ENCODE results near the gene CARD18. TPM values are rescaled to one million over a fixed set of nuclear protein-coding genes. Genes with fewer than 3 reads are reported as not detected.
A peak's percentile ranks its signal among the peaks of the same experiment; 100 is the strongest.

Gene CARD18
- polyA plus RNA-seq, 3 donors: not detected

DNA sequence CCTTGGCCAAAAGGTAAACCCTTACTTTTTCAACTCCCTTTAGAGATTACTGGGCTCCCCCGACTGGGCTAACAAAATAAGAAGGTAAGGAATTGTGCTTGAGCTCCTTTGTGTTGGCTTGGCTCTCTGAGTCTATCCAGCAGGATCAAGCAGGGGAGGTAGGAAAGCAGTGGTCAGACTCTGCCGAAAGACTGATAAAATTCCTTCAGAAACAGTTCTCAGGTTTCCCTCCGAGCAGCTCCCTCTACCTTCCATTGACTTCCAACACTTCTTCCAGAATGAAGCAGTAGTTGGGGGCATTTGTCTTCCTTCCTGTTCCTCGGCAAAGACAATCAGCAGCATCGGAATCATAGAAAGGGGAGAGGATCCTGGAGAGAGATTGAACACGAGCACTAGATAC lies 16.1 kb upstream of the CARD18 start:
- H3K4me3 ChIP-seq (replicated peaks in 1 of 3; ENCODE audit: low read depth in 2 of 3, low read length in 3 of 3): no peak overlapping the region
- H4K20me1 ChIP-seq (ENCODE audit: insufficient read depth, low read length): no peaks in the 10 kb centered on the region
- Mint-ChIP-seq H3K4me3 (no peak overlapping the region), H3K36me3 (no peaks in the 10 kb centered on the region), H3K4me1 (peaks cover 16% of the 10 kb centered on the region), H3K27me3 (ENCODE audit: low read depth in 3 of 3) (peaks cover 0 to 1% (median 0%) of the 10 kb centered on the region in 3 donors), H3K9me3 (peaks cover 0 to 16% (median 4%) of the 10 kb centered on the region in 7 donors), H3K27ac (no peak overlapping the region)
- no peaks in the 10 kb centered on the region for H3K79me2 ChIP-seq (ENCODE audit: insufficient read depth, low read length)
- peaks cover 5 to 14% of the 10 kb centered on the region in 2 donors for H3K4me1 ChIP-seq (ENCODE audit: control insufficient read depth in 1 of 2, insufficient read depth in 2 of 2, low read length in 2 of 2)
- peaks cover 0 to 4% of the 10 kb centered on the region in 2 donors for H3K9me3 ChIP-seq (replicated peaks in 1 of 2; ENCODE audit: control insufficient read depth in 1 of 2, insufficient read depth in 1 of 2, low read length in 2 of 2)
- DNase-seq: no peak
- TF ChIP-seq, protein P1, sequence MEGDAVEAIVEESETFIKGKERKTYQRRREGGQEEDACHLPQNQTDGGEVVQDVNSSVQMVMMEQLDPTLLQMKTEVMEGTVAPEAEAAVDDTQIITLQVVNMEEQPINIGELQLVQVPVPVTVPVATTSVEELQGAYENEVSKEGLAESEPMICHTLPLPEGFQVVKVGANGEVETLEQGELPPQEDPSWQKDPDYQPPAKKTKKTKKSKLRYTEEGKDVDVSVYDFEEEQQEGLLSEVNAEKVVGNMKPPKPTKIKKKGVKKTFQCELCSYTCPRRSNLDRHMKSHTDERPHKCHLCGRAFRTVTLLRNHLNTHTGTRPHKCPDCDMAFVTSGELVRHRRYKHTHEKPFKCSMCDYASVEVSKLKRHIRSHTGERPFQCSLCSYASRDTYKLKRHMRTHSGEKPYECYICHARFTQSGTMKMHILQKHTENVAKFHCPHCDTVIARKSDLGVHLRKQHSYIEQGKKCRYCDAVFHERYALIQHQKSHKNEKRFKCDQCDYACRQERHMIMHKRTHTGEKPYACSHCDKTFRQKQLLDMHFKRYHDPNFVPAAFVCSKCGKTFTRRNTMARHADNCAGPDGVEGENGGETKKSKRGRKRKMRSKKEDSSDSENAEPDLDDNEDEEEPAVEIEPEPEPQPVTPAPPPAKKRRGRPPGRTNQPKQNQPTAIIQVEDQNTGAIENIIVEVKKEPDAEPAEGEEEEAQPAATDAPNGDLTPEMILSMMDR (IDR thresholded peaks at IDR 0.05): no peak
- H3K4me2 ChIP-seq (replicated peaks; ENCODE audit: extremely low read depth, low read length, poor library complexity, severe bottlenecking): no peak overlapping the region
- H2AFZ ChIP-seq (ENCODE audit: insufficient read depth, low read depth, low read length, poor library complexity, severe bottlenecking): no peak overlapping the region
- no peak overlapping the region for H3K27ac ChIP-seq (ENCODE audit: low read depth in 1 of 2, low read length in 2 of 2)
- no peaks in the 10 kb centered on the region for H3K36me3 ChIP-seq (replicated peaks in 1 of 2; ENCODE audit: control insufficient read depth in 1 of 2, insufficient read depth in 2 of 2, low read length in 2 of 2)
- H3K27me3 ChIP-seq (ENCODE audit: control insufficient read depth in 2 of 2, insufficient read depth in 2 of 2, low read length in 2 of 2): no peaks in the 10 kb centered on the region
- WGBS (ENCODE audit: insufficient coverage): 100% methylated on average over 2 of the region's 6 CpGs
- no peak overlapping the region for H3K9ac ChIP-seq (ENCODE audit: insufficient read depth, low read length, poor library complexity, severe bottlenecking)
- intact Hi-C loops (cut with micrococcal nuclease): no loop called here

- Histone ChIP-seq H3K27me3 (ENCODE audit: control insufficient read depth in 2 of 2, insufficient read depth in 2 of 2, low read length in 2 of 2) (no peaks in the 10 kb centered on the region), H3K9ac (ENCODE audit: insufficient read depth, low read length, poor library complexity, severe bottlenecking) (no peak overlapping the region), H3K79me2 (ENCODE audit: insufficient read depth, low read length) (no peaks in the 10 kb centered on the region), H3K4me3 (replicated peaks in 1 of 3; ENCODE audit: low read depth in 2 of 3, low read length in 3 of 3) (no peak overlapping the region), H3K36me3 (replicated peaks in 1 of 2; ENCODE audit: control insufficient read depth in 1 of 2, insufficient read depth in 2 of 2, low read length in 2 of 2) (no peaks in the 10 kb centered on the region), H3K9me3 (replicated peaks in 1 of 2; ENCODE audit: control insufficient read depth in 1 of 2, insufficient read depth in 1 of 2, low read length in 2 of 2) (peaks cover 0 to 4% of the 10 kb centered on the region in 2 donors), H3K4me1 (ENCODE audit: control insufficient read depth in 1 of 2, insufficient read depth in 2 of 2, low read length in 2 of 2) (peaks cover 3 to 12% of the 10 kb centered on the region in 2 donors), H2AFZ (ENCODE audit: insufficient read depth, low read depth, low read length, poor library complexity, severe bottlenecking) (no peak overlapping the region), H3K4me2 (replicated peaks; ENCODE audit: extremely low read depth, low read length, poor library complexity, severe bottlenecking) (no peak overlapping the region), H4K20me1 (ENCODE audit: insufficient read depth, low read length) (no peaks in the 10 kb centered on the region), H3K27ac (ENCODE audit: low read depth in 1 of 2, low read length in 2 of 2) (no peak overlapping the region)
- Mint-ChIP-seq H3K27ac (peak overlapping the region in 1 of 7 donors; percentile 35), H3K4me3 (no peak overlapping the region), H3K9me3 (peaks cover 0 to 16% (median 4%) of the 10 kb centered on the region in 7 donors), H3K4me1 (peaks cover 10% of the 10 kb centered on the region), H3K36me3 (no peaks in the 10 kb centered on the region), H3K27me3 (ENCODE audit: low read depth in 3 of 3) (peaks cover 0 to 1% (median 0%) of the 10 kb centered on the region in 3 donors)
- intact Hi-C loops (cut with micrococcal nuclease): no loop called here
- DNase-seq: no peak
- TF ChIP-seq, protein P1 (IDR thresholded peaks at IDR 0.05): no peak
- WGBS (ENCODE audit: insufficient coverage): 95% methylated on average over 9 of the region's 11 CpGs
Observed at GRCh38 chr11:105153392-105153791, 13.8 kb upstream of the CARD18 start.
